HL-60 (cell line): ENCODE measurements around the gene MACROD2.

ENCODE experiments used
- DNase-seq, 2 experiments: peaks; one replicate each; pipeline ENCODE4 v3.0.0-alpha.2; 2010 to 2020; ENCODE audit warnings: low read depth in 1 of 2, low spot score in 1 of 2
- H3K27ac ChIP-seq: fragments of 250-450 bp; sonication (Bioruptor Pico); replicated peaks from 2 replicates; pipeline ENCODE4 v1.5.1; 2020; ENCODE audit warnings: mild to moderate bottlenecking, moderate library complexity
- H3K27me3 ChIP-seq: fragments of 250-450 bp; sonication (Bioruptor Pico); 2 replicates; pipeline ENCODE4 v1.5.1; 2021; ENCODE audit warnings: mild to moderate bottlenecking, moderate library complexity; ENCODE audit not compliant: insufficient read depth, poor library complexity, severe bottlenecking
- H3K4me3 ChIP-seq: replicated peaks from 2 replicates; pipeline ENCODE4 v1.5.1; 2011; ENCODE audit warnings: mild to moderate bottlenecking, control low read depth, low read length; ENCODE audit not compliant: insufficient read depth
- CTCF ChIP-seq: IDR thresholded peaks from one replicate; pipeline ENCODE4 v1.5.1; 2011; ENCODE audit warnings: low read length, control low read depth, inconsistent platforms; ENCODE audit not compliant: insufficient read depth
- GABPA ChIP-seq: IDR thresholded peaks from 2 replicates; pipeline ENCODE4 v1.6.1; 2012; ENCODE audit warnings: low read depth
- POLR2AphosphoS5 ChIP-seq: IDR thresholded peaks from 2 replicates; pipeline ENCODE4 v1.6.1; 2012; ENCODE audit warnings: low read depth
- REST ChIP-seq: IDR thresholded peaks from 2 replicates; pipeline ENCODE4 v1.6.1; 2012; ENCODE audit warnings: low read depth; ENCODE audit not compliant: insufficient replicate concordance
- SPI1 ChIP-seq: IDR thresholded peaks from 2 replicates; pipeline ENCODE4 v1.6.1; 2012; ENCODE audit warnings: low read depth, mild to moderate bottlenecking, borderline replicate concordance

Gene MACROD2

GRCh38 chr20:15823718-15824117, 1828.4 kb downstream of the MACROD2 start:
- DNase-seq, result no peak
- TF ChIP-seq GABPA, result no peak
- no peak for TF ChIP-seq REST
- no peak for TF ChIP-seq POLR2AphosphoS5
- no peak for TF ChIP-seq CTCF
- TF ChIP-seq SPI1, result no peak
- Histone ChIP-seq H3K27me3 (no peaks in the 10 kb centered on the region), H3K27ac (no peak overlapping the region), H3K4me3 (no peak overlapping the region)

GRCh38 chr20:15827628-15828027, 1832.3 kb downstream of the MACROD2 start:
- Histone ChIP-seq H3K4me3 (no peak overlapping the region), H3K27ac (no peak overlapping the region), H3K27me3 (no peaks in the 10 kb centered on the region)
- no peak for DNase-seq
- no peak for TF ChIP-seq GABPA
- TF ChIP-seq CTCF, result no peak
- TF ChIP-seq SPI1, result no peak
- no peak for TF ChIP-seq REST
- no peak for TF ChIP-seq POLR2AphosphoS5

- Histone ChIP-seq H3K4me3 (no peak overlapping the region), H3K27ac (no peak overlapping the region), H3K27me3 (no peaks in the 10 kb centered on the region)
- TF ChIP-seq POLR2AphosphoS5 (no peak), GABPA (no peak), REST (no peak), SPI1 (no peak), CTCF (no peak)
- DNase-seq, result no peak
These were observed 1835.9 kb downstream of the MACROD2 start for GRCh38 chr20:15831201-15831600.
